MM.1S (cell line): Measurements from ENCODE around the gene NCKAP5.

Source experiments
- CTCF ChIP-seq: fragments of 300-600 bp; sonication (generic); IDR thresholded peaks from 2 replicates; pipeline ENCODE4 v1.5.1; 2016; ENCODE audit warnings: antibody characterized with exemption, low read length, mixed read lengths
- EZH2phosphoT487 ChIP-seq: fragments of 300-600 bp; sonication (generic); IDR thresholded peaks from 2 replicates; pipeline ENCODE4 v1.6.1; 2018; ENCODE audit warnings: antibody characterized with exemption, low read length

GRCh38 chr2:133518700-133519344 is 49.4 kb downstream of the NCKAP5 start:
- TF ChIP-seq CTCF (no peak), EZH2phosphoT487 (no peak)
